ENCODE results near the gene PMPCA.

GRCh38 chr9:136368190-136368589 is 42.3 kb upstream of the PMPCA start:
- TF ChIP-seq ZNF384 (IDR thresholded peaks at IDR 0.05) (no peak), FOXA1 (IDR thresholded peaks at IDR 0.05) (no peak), L3MBTL2 (conservative IDR thresholded peaks at IDR 0.05) (no peak), BHLHE40 (IDR thresholded peaks at IDR 0.05; ENCODE audit: borderline replicate concordance) (no peak), TARDBP (IDR thresholded peaks at IDR 0.05) (no peak), NFRKB (IDR thresholded peaks at IDR 0.05) (no peak), LEF1 (IDR thresholded peaks at IDR 0.05; ENCODE audit: borderline replicate concordance) (no peak)

Measured in HEK293T (cell line).